Gastrocnemius medialis (tissue), 4 donors: ENCODE results near the gene SNX18.

Experiments
- POLR2A ChIP-seq, 2 donors: fragments of 450-650 bp; IDR thresholded peaks; one replicate each; pipeline ENCODE4 v1.6.1; 2017; ENCODE audit warnings: antibody characterized with exemption in 2 of 2, mild to moderate bottlenecking in 2 of 2, moderate library complexity in 2 of 2
- TF ChIP-seq, protein P1 (sequence below), 5 experiments: fragments of 450-650 bp in 3 of 5; fragments of 200-600 bp in 2 of 5; sonication (generic) in 2 of 5; IDR thresholded peaks in 4 of 5; conservative IDR thresholded peaks in 1 of 5; 1 replicate in 4 of 5; 2 replicates in 1 of 5; pipeline ENCODE4 v1.5.1; 2016 to 2019; ENCODE audit warnings: antibody characterized with exemption in 5 of 5, mild to moderate bottlenecking in 3 of 5, moderate library complexity in 3 of 5

DNA sequence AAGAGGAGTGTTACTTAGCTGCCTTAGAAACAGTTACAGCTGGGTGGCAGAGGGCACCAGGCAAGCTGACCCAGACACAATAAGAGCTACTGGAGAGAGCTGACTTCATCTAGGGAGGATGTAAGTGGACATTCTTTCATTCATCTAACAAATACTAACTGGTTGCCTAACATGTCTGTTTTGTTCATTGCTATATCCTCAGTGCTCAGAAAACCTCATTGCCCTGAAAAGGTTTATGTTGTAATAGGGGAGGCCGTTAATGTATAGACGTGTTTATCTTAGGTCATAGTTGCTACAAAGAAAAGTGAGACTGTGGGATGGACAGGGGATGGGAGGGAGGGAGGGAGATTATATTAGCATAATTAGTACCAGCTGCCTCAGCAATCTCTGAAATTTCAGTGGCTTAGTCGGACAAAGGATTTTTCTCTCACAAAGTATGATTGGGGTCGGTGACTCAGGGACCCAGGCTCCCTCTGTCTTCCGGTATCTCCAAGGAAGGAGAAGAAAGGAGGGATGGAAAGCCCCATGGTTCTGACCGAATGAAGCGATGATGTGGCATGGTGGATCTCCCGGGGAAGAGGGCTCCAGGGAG is 2.6 kb upstream of the SNX18 start:
- TF ChIP-seq, protein P1, sequence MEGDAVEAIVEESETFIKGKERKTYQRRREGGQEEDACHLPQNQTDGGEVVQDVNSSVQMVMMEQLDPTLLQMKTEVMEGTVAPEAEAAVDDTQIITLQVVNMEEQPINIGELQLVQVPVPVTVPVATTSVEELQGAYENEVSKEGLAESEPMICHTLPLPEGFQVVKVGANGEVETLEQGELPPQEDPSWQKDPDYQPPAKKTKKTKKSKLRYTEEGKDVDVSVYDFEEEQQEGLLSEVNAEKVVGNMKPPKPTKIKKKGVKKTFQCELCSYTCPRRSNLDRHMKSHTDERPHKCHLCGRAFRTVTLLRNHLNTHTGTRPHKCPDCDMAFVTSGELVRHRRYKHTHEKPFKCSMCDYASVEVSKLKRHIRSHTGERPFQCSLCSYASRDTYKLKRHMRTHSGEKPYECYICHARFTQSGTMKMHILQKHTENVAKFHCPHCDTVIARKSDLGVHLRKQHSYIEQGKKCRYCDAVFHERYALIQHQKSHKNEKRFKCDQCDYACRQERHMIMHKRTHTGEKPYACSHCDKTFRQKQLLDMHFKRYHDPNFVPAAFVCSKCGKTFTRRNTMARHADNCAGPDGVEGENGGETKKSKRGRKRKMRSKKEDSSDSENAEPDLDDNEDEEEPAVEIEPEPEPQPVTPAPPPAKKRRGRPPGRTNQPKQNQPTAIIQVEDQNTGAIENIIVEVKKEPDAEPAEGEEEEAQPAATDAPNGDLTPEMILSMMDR (IDR thresholded peaks at IDR 0.05 in 4 of 5, conservative IDR thresholded peaks at IDR 0.05 in 1 of 5) = no peak
- TF ChIP-seq POLR2A (IDR thresholded peaks at IDR 0.05) = no peak
